WTC11 (cell line): ENCODE measurements around the gene PDE6B. TPM values are rescaled to one million over a fixed set of nuclear protein-coding genes. Genes with fewer than 3 reads are reported as not detected.

Experiments
- ATAC-seq: fragments of 200-7000 bp; cut with Tn5 transposase; 2 replicates; pipeline ENCODE4 v1.10.0; 2021; ENCODE audit warnings: mild to moderate bottlenecking, moderate library complexity
- CTCF ChIA-PET: fragments of 300-600 bp; sonication (Branson Sonifier 250); formaldehyde crosslinking; loops from one replicate; lab custom pipeline; 2021; ENCODE audit warnings: antibody characterized with exemption; lab: Charles Lee
- POLR2A ChIA-PET: fragments of 350-600 bp; sonication (Branson Sonifier 250); formaldehyde crosslinking; loops from one replicate; lab custom pipeline; 2021; ENCODE audit warnings: antibody characterized with exemption; lab: Charles Lee
- DNase-seq: peaks from one replicate; pipeline ENCODE4 v3.0.0; 2021; ENCODE audit warnings: low spot score
- H3K27ac Mint-ChIP-seq: 2 replicates; pipeline ENCODE4 v1.8.0; 2021; ENCODE audit warnings: mixed read lengths
- H3K27me3 Mint-ChIP-seq: 2 replicates; pipeline ENCODE4 v1.8.0; 2021; ENCODE audit warnings: low read depth, mild to moderate bottlenecking, moderate library complexity, mixed read lengths
- H3K36me3 Mint-ChIP-seq: 2 replicates; pipeline ENCODE4 v1.8.0; 2021; ENCODE audit warnings: mixed read lengths
- H3K4me1 Mint-ChIP-seq: 2 replicates; pipeline ENCODE4 v1.8.0; 2022; ENCODE audit warnings: mixed read lengths
- H3K4me3 Mint-ChIP-seq: 2 replicates; pipeline ENCODE4 v1.8.0; 2021; ENCODE audit warnings: mild to moderate bottlenecking, moderate library complexity, mixed read lengths
- H3K9me3 Mint-ChIP-seq: 2 replicates; pipeline ENCODE4 v1.8.0; 2021; ENCODE audit warnings: mixed read lengths
- ATF1 ChIP-seq: sonication (generic); formaldehyde crosslinking; IDR thresholded peaks from 2 replicates; pipeline ENCODE4 v1.8.1; 2023; ENCODE audit warnings: mild to moderate bottlenecking, moderate library complexity, missing genetic modification reagents
- EMX1 ChIP-seq: fragments of 250-450 bp; sonication (Bioruptor Pico); IDR thresholded peaks from 2 replicates; pipeline ENCODE4 v1.8.0; 2021; ENCODE audit warnings: mild to moderate bottlenecking
- JAZF1 ChIP-seq: fragments of 250-450 bp; sonication (Bioruptor Pico); IDR thresholded peaks from 2 replicates; pipeline ENCODE4 v1.9.0; 2021; ENCODE audit warnings: moderate library complexity, mild to moderate bottlenecking, inconsistent platforms
- JUN ChIP-seq: sonication (generic); formaldehyde crosslinking; IDR thresholded peaks from 2 replicates; pipeline ENCODE4 v1.8.0; 2023; ENCODE audit warnings: mild to moderate bottlenecking, missing genetic modification reagents
- MXD4 ChIP-seq: fragments of 250-450 bp; sonication (Bioruptor Pico); IDR thresholded peaks from 2 replicates; pipeline ENCODE4 v1.8.0; 2021; ENCODE audit warnings: mild to moderate bottlenecking, moderate library complexity, borderline replicate concordance
- NFATC4 ChIP-seq: fragments of 250-450 bp; sonication (Bioruptor Pico); IDR thresholded peaks from 2 replicates; pipeline ENCODE4 v1.9.0; 2021; ENCODE audit warnings: mild to moderate bottlenecking
- NFYB ChIP-seq: sonication (generic); formaldehyde crosslinking; conservative IDR thresholded peaks from 2 replicates; pipeline ENCODE4 v1.8.0; 2022; ENCODE audit warnings: low read depth, missing genetic modification reagents
- NR3C1 ChIP-seq: sonication (generic); formaldehyde crosslinking; conservative IDR thresholded peaks from 2 replicates; pipeline ENCODE4 v1.8.1; 2023; ENCODE audit warnings: low read depth, mild to moderate bottlenecking, missing genetic modification reagents
- RORB ChIP-seq: fragments of 250-450 bp; sonication (Bioruptor Pico); IDR thresholded peaks from 2 replicates; pipeline ENCODE4 v1.9.0; 2021; ENCODE audit warnings: mild to moderate bottlenecking
- TEAD1 ChIP-seq: sonication (generic); formaldehyde crosslinking; IDR thresholded peaks from 2 replicates; pipeline ENCODE4 v1.8.0; 2022; ENCODE audit warnings: mild to moderate bottlenecking, missing genetic modification reagents
- TP53 ChIP-seq: sonication (generic); formaldehyde crosslinking; IDR thresholded peaks from 2 replicates; pipeline ENCODE4 v1.8.1; 2023; ENCODE audit warnings: mild to moderate bottlenecking, missing genetic modification reagents
- ZNF138 ChIP-seq: sonication (generic); formaldehyde crosslinking; conservative IDR thresholded peaks from 2 replicates; pipeline ENCODE4 v1.8.1; 2022; ENCODE audit warnings: mild to moderate bottlenecking, moderate library complexity, missing genetic modification reagents
- ZNF219 ChIP-seq: sonication (generic); formaldehyde crosslinking; IDR thresholded peaks from 2 replicates; pipeline ENCODE4 v1.8.0; 2023; ENCODE audit warnings: missing genetic modification reagents, mild to moderate bottlenecking, borderline replicate concordance
- ZNF263 ChIP-seq: sonication (generic); formaldehyde crosslinking; IDR thresholded peaks from 2 replicates; pipeline ENCODE4 v1.8.1; 2022; ENCODE audit warnings: low read depth, mild to moderate bottlenecking, moderate library complexity, missing genetic modification reagents
- ZNF396 ChIP-seq: fragments of 250-450 bp; sonication (Bioruptor Pico); IDR thresholded peaks from 2 replicates; pipeline ENCODE4 v1.8.0; 2021; ENCODE audit warnings: mild to moderate bottlenecking, moderate library complexity, borderline replicate concordance
- ZNF416 ChIP-seq: fragments of 250-450 bp; sonication (Bioruptor Pico); IDR thresholded peaks from 2 replicates; pipeline ENCODE4 v1.9.0; 2021; ENCODE audit warnings: mild to moderate bottlenecking, inconsistent platforms
- ZNF671 ChIP-seq: fragments of 250-450 bp; sonication (Bioruptor Pico); IDR thresholded peaks from 2 replicates; pipeline ENCODE4 v1.8.0; 2021; ENCODE audit warnings: mild to moderate bottlenecking
- total RNA-seq: library from RNA; stranded (reverse); gene quantifications from 3 replicates; pipeline ENCODE4 v1.2.3, GENCODE V29; 2021
- TF ChIP-seq, protein P1 (sequence below): fragments of 250-450 bp; sonication (Bioruptor Pico); conservative IDR thresholded peaks from 2 replicates; pipeline ENCODE4 v1.9.0; 2021; ENCODE audit warnings: mild to moderate bottlenecking
- TF ChIP-seq, protein P2 (sequence below): sonication (generic); formaldehyde crosslinking; IDR thresholded peaks from 2 replicates; pipeline ENCODE4 v1.8.0; 2022; ENCODE audit warnings: mild to moderate bottlenecking, missing genetic modification reagents
- TF ChIP-seq, protein P3 (sequence below): sonication (generic); formaldehyde crosslinking; IDR thresholded peaks from 2 replicates; pipeline ENCODE4 v1.8.1; 2022; ENCODE audit warnings: low read depth, mild to moderate bottlenecking, moderate library complexity, missing genetic modification reagents, borderline replicate concordance
- TF ChIP-seq, protein P4 (sequence below): sonication (generic); formaldehyde crosslinking; IDR thresholded peaks from 2 replicates; pipeline ENCODE4 v1.8.0; 2022; ENCODE audit warnings: mild to moderate bottlenecking, missing genetic modification reagents
- TF ChIP-seq, protein P5 (sequence below): fragments of 250-450 bp; sonication (Bioruptor Pico); IDR thresholded peaks from 2 replicates; pipeline ENCODE4 v1.8.0; 2021; ENCODE audit warnings: mild to moderate bottlenecking

The PDE6B gene
- total RNA-seq, 1 experiment from 2014 or later, result 7.1 TPM

DNA sequence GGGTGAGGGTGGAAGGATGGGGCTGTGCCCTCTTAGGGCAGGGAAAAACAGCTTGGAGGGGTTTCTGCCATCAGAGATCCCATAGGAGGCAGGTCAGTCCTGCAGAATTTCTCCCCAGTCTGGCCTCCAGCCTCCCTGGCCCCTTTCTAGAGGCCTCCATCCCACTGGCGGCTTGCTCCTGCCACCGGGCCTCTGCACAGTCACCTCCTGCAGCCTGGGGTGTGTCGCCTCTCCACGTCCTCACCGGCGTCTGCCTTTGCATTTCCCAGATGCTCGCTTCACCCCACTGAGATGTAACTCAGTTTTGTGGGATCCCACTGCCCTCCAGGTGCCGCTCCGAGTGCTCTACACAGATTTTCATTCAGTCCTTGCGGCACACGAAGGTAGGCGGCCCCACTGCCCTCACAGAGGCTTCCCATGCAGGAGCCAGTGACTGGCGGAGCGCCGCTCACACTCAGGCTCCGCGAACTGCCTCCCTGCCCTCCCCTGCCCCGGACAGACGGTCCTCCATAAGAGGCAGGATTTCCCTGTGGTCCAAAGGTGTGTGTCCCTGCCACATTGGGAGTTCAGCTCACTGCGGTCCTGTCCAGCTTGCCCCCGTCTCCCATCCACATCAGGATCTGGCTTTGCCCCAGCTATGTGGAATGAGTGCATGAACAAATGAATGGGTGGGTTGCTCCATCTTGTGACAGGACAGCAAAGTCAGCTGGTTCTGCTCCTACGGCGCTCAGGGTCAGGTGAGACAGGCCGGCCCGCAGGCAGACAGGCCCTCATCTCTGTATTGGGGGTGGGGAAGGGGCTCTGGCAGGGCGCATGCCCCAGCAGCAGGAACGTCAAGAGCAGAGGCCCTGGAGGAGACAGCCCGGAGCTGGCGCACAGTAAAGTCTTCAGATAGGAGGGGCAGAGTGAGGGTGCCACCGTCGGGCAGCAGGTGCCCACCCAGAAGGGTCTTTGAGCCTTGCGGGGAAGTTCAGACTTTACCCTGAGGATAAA is 46.6 kb upstream of the PDE6B start:
- CTCF ChIA-PET, result interaction anchor here (1.4 to 1.5 kb wide), 2 partner anchors 24 to 105 kb away, joined by 4 to 6 read pairs; no protein-coding TSS in a partner anchor
- Mint-ChIP-seq H3K27me3 (peaks cover 78% of the 10 kb centered on the region), H3K36me3 (no peaks in the 10 kb centered on the region), H3K4me3 (peak overlapping the region; percentile 88), H3K27ac (no peak overlapping the region), H3K9me3 (peaks cover 7% of the 10 kb centered on the region), H3K4me1 (peaks cover 25% of the 10 kb centered on the region)
- DNase-seq (no peak), ATAC-seq (no peak)
- TF ChIP-seq ZNF138 (CRISPR knock-in tag) (peak; percentile 21; the same call in 1 of the 2 replicates), NFATC4 (CRISPR knock-in tag) (no peak)
- POLR2A ChIA-PET, result no interaction called here

DNA sequence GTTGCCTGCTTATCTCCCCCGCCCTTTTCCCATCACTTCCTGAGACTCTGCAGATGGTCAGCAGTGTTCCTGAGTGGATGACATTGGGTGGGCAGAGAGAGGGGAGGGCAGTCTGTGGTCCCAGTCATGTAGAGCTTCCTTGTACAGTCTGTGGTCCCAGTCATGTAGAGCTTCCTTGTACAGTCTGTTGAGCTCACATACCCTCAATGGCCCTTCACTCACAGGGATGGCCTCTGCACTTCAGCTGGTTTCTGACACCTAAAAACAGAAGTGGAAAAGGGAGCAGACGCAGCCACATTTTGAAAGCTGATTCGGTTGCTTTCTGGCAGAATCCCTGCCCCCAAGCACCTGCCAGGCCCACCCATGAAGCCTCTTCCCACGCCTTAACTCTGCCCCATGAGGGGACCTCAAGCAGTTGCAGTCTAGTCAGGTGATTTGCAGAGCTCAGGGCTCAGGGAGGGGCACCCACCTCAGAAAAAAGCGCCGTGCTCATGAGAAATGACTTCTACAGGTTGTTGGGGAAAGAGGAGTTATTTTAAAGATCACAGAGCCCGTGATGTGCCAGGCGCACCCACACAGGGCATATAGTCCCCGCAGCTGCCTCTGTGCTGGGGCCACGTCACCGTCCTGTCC is 45.7 kb upstream of the PDE6B start:
- H3K4me3 Mint-ChIP-seq, result no peak overlapping the region
- peaks cover 15% of the 10 kb centered on the region for H3K9me3 Mint-ChIP-seq
- no peak overlapping the region for H3K27ac Mint-ChIP-seq
- DNase-seq (no peak), ATAC-seq (no peak)
- H3K36me3 Mint-ChIP-seq, result peaks cover 7% of the 10 kb centered on the region
- H3K27me3 Mint-ChIP-seq, result peaks cover 76% of the 10 kb centered on the region
- ChIA-PET CTCF (interaction anchor here (1.4 to 1.5 kb wide), 2 partner anchors 23 to 104 kb away, joined by 4 to 6 read pairs; no protein-coding TSS in a partner anchor), POLR2A (no interaction called here)
- TF ChIP-seq RORB (no peak), ZNF263 (CRISPR knock-in tag) (no peak), TEAD1 (CRISPR knock-in tag) (no peak), NR3C1 (CRISPR knock-in tag) (no peak), ATF1 (CRISPR knock-in tag) (no peak), ZNF396 (CRISPR knock-in tag) (no peak), JUN (CRISPR knock-in tag) (no peak), MXD4 (CRISPR knock-in tag) (no peak), ZNF671 (no peak), TP53 (CRISPR knock-in tag) (no peak), ZNF219 (CRISPR knock-in tag) (no peak), JAZF1 (no peak), EMX1 (no peak), ZNF416 (no peak), NFYB (CRISPR knock-in tag) (no peak)
- TF ChIP-seq, protein P1, sequence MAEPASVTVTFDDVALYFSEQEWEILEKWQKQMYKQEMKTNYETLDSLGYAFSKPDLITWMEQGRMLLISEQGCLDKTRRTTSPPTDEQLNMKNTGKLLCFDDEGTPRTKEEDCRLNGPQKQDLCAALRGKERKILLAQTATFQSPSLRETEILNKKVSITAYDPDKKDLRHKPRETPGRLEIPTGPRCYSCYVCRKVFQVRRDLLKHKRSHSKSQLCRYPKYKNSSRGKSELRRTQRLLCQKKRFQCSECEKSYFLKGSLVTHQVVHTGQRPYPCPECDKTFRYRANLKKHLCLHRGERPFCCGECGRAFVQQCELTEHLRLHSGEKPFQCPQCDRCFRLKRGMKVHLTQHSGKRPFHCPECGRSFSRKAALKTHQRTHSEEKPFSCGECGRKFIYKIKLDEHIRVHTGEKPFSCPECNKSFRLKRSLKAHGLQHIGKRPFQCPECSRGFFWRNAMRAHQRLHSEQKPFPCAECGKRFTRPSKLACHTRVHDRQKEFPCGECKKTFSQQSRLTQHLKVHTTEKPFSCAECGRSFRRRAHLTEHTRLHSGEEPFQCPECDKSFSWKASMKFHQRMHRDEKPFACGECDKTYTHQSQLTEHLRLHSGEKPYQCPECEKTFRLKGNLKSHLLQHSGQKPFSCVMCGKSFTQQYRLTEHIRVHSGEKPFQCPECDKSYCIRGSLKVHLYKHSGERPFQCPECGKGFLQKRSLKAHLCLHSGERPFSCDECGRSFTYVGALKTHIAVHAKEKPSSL (CRISPR knock-in tag), result no peak
- TF ChIP-seq, protein P2, sequence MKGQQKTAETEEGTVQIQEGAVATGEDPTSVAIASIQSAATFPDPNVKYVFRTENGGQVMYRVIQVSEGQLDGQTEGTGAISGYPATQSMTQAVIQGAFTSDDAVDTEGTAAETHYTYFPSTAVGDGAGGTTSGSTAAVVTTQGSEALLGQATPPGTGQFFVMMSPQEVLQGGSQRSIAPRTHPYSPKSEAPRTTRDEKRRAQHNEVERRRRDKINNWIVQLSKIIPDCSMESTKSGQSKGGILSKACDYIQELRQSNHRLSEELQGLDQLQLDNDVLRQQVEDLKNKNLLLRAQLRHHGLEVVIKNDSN (CRISPR knock-in tag), result no peak
- TF ChIP-seq, protein P3, sequence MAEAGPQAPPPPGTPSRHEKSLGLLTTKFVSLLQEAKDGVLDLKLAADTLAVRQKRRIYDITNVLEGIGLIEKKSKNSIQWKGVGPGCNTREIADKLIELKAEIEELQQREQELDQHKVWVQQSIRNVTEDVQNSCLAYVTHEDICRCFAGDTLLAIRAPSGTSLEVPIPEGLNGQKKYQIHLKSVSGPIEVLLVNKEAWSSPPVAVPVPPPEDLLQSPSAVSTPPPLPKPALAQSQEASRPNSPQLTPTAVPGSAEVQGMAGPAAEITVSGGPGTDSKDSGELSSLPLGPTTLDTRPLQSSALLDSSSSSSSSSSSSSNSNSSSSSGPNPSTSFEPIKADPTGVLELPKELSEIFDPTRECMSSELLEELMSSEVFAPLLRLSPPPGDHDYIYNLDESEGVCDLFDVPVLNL (CRISPR knock-in tag), result no peak
- TF ChIP-seq, protein P4, sequence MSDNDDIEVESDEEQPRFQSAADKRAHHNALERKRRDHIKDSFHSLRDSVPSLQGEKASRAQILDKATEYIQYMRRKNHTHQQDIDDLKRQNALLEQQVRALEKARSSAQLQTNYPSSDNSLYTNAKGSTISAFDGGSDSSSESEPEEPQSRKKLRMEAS (CRISPR knock-in tag), result no peak
- TF ChIP-seq, protein P5, sequence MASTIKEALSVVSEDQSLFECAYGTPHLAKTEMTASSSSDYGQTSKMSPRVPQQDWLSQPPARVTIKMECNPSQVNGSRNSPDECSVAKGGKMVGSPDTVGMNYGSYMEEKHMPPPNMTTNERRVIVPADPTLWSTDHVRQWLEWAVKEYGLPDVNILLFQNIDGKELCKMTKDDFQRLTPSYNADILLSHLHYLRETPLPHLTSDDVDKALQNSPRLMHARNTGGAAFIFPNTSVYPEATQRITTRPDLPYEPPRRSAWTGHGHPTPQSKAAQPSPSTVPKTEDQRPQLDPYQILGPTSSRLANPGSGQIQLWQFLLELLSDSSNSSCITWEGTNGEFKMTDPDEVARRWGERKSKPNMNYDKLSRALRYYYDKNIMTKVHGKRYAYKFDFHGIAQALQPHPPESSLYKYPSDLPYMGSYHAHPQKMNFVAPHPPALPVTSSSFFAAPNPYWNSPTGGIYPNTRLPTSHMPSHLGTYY (CRISPR knock-in tag), result no peak
- peaks cover 22% of the 10 kb centered on the region for H3K4me1 Mint-ChIP-seq
